Suprapubic skin (tissue), 3 donors: ENCODE results near the gene ARHGEF39.

ENCODE experiments used
- CTCF ChIP-seq, 2 donors: fragments of 200-600 bp in 1 of 2; fragments of 450-650 bp in 1 of 2; sonication (generic) in 1 of 2; IDR thresholded peaks; one replicate each; pipeline ENCODE4 v1.5.1; 2016 to 2019; ENCODE audit warnings: antibody characterized with exemption in 2 of 2, mild to moderate bottlenecking in 1 of 2, moderate library complexity in 1 of 2
- POLR2AphosphoS5 ChIP-seq, 3 donors: sonication (generic); formaldehyde crosslinking; IDR thresholded peaks; one replicate each; pipeline ENCODE4 v1.6.1; 2017; ENCODE audit warnings: antibody characterized with exemption in 3 of 3

- TF ChIP-seq POLR2AphosphoS5 (IDR thresholded peaks at IDR 0.05): no peak
- no peak for TF ChIP-seq CTCF (IDR thresholded peaks at IDR 0.05)
Measured at GRCh38 chr9:35629597-35629996, 35.4 kb downstream of the ARHGEF39 start.
